Measurements from ENCODE around the gene CYYR1.

DNA sequence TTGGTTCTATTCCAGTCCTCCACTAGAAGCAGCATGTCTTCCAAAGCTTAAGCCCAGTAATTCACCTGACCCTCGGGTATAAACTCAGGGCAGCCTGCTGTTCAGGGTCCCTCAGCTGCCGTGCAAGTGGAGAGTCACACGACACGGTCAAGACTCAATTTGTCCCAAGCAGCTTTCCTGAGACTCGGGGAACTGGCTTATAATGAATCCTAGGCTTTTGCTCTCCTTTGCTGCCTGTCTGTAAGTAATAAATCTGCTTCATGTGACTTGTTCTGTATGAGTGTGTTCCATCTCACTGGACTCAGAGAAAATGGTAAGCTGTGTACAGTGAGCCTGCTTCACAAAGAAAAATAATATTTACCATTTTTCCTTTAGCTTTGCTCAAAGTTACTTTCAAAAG is 119.8 kb downstream of the CYYR1 start:
- no peak for TF ChIP-seq CTCF (IDR thresholded peaks at IDR 0.05)
- TF ChIP-seq POLR2A (IDR thresholded peaks at IDR 0.05), result no peak
- no peak for TF ChIP-seq EP300 (IDR thresholded peaks at IDR 0.05)
- no peak for TF ChIP-seq POLR2AphosphoS5 (IDR thresholded peaks at IDR 0.05)

Measured in suprapubic skin (tissue), 4 donors.